ENCODE data around the gene SLC47A2.
"Not testable (repeated sequence)": the region's sequence is repeated elsewhere in the genome, so short reads cannot be mapped to it uniquely, and the experiment has no call there.

Gene SLC47A2

DNA sequence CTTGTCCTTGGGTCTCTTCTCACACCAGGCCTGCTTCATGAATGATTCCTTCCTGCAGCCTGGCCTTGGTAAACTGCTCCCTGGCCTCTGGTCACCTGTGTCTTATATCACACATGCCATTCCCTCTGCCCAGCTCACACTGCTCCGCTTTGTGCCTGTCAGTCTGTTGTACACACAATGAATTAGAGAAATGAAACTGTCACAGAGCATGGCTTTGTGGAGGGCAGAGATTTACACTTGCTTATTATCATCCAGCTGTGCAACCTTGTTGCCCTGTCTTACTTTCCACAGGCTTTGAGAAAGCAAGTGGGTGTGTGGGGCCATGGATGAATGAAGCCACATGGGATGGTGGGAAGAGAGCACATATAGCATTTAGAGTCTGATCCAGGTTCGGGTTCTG is 45.5 kb downstream of the SLC47A2 start:
- TF ChIP-seq, protein P1, sequence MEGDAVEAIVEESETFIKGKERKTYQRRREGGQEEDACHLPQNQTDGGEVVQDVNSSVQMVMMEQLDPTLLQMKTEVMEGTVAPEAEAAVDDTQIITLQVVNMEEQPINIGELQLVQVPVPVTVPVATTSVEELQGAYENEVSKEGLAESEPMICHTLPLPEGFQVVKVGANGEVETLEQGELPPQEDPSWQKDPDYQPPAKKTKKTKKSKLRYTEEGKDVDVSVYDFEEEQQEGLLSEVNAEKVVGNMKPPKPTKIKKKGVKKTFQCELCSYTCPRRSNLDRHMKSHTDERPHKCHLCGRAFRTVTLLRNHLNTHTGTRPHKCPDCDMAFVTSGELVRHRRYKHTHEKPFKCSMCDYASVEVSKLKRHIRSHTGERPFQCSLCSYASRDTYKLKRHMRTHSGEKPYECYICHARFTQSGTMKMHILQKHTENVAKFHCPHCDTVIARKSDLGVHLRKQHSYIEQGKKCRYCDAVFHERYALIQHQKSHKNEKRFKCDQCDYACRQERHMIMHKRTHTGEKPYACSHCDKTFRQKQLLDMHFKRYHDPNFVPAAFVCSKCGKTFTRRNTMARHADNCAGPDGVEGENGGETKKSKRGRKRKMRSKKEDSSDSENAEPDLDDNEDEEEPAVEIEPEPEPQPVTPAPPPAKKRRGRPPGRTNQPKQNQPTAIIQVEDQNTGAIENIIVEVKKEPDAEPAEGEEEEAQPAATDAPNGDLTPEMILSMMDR (IDR thresholded peaks at IDR 0.05; ENCODE audit: insufficient read depth, low read depth, low read length, missing control alignments), result no peak
- no peak for DNase-seq (ENCODE audit: low read depth)

DNA sequence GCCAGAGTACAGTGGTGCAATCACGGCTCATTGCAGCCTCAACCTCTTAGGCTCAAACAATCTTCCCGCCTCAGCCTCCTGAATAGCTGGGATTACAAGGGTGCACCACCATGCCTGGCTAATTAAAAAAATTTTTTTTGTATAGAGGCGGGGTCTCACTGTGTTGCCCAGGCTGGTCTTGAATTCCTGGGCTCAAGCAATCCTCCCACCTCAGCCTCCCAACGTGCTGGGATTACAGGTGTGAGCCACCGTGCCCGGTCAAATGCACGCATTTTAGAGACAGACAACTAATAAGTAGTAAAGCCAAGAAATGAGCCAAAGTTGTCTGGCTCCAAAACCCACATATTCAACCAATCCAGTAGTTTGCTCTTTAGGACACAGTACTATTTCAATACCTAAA is 46.7 kb downstream of the SLC47A2 start:
- not testable (repeated sequence) for H3K4me3 ChIP-seq (ENCODE audit: low read depth, low read length); DNase-seq (ENCODE audit: low read depth)

More for the DNA sequence above, 45.5 kb downstream of the SLC47A2 start:
- no peak overlapping the region for H3K4me3 ChIP-seq (ENCODE audit: low read depth, low read length)

DNA sequence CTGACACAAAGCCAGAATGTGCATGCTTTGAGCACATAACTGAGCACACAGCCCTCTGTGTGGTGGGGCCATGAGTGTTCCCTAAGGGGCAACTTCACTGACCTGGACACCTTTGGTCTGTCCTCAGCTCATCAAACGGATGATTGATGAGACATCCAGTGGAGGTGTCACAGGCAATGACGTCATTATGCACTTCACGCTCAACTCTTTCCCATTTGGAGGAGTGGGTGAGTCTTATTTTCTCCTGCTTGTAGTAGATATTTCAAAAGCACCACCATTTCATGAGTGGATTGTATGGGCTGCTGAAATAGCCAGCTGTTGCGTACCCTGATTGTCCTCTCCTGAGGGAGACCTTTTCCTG is 51.6 kb downstream of the SLC47A2 start:
- TF ChIP-seq, protein P1 (IDR thresholded peaks at IDR 0.05; ENCODE audit: insufficient read depth, low read depth, low read length, missing control alignments), result no peak
- no peak overlapping the region for H3K4me3 ChIP-seq (ENCODE audit: low read depth, low read length)
- DNase-seq (ENCODE audit: low read depth), result no peak

DNA sequence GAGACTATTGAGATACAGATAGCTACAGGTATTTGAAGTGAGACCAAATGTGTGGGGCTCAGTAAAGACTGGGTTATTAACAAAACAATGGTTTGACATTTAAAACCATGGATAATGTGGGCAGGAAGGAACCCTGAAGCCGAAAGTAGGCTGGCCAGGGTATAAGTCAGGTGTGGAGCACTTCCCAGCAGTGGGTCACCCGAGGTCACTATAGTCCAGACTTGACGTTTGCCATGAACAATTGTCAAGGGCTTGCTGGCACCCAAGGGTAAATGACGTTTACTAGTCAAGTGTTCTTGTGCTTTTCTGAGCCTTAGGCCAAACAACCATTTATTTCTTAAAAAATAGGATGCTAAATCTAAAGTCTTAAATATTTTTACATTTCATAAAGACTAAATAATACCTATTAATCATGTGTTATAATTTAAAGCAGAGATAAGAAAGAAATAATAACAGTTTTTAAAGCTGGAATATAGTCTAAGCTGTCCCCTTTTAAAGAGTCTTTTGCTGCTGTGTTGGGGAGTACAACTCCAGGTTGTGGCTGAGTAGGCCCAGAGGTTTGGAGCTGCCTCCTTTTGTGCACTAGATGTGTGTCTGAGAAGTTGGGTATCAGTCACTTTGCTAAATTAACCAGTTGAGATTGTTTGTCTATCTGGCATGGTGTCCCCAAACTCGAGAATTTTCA is 52.1 kb downstream of the SLC47A2 start:
- H3K4me3 ChIP-seq (ENCODE audit: low read depth, low read length), result no peak overlapping the region
- TF ChIP-seq, protein P1 (IDR thresholded peaks at IDR 0.05; ENCODE audit: insufficient read depth, low read depth, low read length, missing control alignments), result no peak
- no peak for DNase-seq (ENCODE audit: low read depth)

DNA sequence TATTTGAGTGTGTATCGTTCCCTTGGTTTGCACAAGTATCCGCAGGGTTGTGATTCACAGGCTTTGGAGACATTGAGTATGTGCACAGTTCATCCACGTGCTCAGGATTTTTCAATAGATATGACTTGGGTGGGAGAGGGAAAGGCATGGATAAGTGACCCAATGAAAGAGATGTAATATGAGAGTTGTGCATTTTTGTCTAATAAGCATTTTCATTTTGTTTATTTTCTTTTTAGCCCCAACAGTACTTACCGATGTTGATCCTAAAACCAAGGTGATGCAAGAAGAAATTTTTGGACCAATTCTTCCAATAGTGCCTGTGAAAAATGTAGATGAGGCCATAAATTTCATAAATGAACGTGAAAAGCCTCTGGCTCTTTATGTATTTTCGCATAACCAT is 53.3 kb downstream of the SLC47A2 start:
- DNase-seq (ENCODE audit: low read depth), result no peak
- TF ChIP-seq, protein P1 (IDR thresholded peaks at IDR 0.05; ENCODE audit: insufficient read depth, low read depth, low read length, missing control alignments), result no peak
- no peak overlapping the region for H3K4me3 ChIP-seq (ENCODE audit: low read depth, low read length)

DNA sequence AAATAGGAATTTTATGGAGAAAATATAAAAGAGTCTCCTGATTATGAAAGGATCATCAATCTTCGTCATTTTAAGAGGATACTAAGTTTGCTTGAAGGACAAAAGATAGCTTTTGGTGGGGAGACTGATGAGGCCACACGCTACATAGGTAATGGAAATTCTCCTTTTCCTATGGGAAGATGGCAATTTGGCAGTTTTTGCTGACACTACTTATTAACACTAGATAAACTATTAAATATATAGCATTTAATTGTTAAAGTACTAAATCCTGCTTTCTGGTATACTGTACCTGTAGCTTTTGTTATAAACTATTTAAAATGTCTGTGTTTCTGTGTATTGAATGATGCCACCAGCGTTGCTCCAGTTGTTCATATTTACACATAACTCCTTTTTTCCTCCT is 55.3 kb downstream of the SLC47A2 start:
- TF ChIP-seq, protein P1 (IDR thresholded peaks at IDR 0.05; ENCODE audit: insufficient read depth, low read depth, low read length, missing control alignments), result no peak
- no peak for DNase-seq (ENCODE audit: low read depth)
- H3K4me3 ChIP-seq (ENCODE audit: low read depth, low read length), result no peak overlapping the region

DNA sequence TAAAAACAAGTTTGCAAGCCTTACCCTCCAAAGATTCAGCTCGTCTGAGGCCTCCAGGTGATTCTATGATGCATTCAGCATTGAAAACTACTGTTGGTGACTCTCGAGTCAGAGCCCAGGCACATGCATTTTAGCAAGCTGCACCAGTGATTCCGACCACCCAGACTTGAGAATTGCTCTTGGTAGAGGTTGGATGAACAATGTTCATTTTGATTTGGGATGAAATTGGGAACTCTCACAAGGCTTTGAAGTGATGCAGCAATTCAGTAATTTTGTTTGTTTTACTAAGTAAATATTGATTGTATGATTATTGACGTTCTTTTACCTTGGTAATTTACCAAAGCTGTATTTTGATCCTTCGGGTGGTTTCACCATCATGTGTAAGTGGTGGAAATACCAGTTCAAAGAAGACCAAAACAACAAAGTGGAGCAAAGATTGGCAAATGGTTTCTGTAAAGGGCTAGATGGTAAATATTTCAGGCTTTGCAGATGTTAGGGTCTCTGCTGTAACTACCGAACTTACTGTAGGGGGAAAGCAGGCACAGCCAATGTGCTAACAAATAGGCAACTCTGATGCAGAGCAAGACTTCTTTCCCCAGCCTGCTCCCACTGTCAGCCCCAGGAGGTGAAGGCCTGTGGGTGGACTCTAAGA is 56.0 kb downstream of the SLC47A2 start:
- TF ChIP-seq, protein P1 (IDR thresholded peaks at IDR 0.05; ENCODE audit: insufficient read depth, low read depth, low read length, missing control alignments), result no peak
- DNase-seq (ENCODE audit: low read depth), result no peak
- H3K4me3 ChIP-seq (ENCODE audit: low read depth, low read length), result no peak overlapping the region
